Stimulated activated CD8-positive, alpha-beta memory T cell treated with anti-CD3 and anti-CD28 coated beads, Interleukin-4, amount 100 ng/mL, for 24 hours (primary cell): ENCODE measurements around the gene CPNE2.
A peak's percentile ranks its signal among the peaks of the same experiment; 100 is the strongest.
"Not testable (repeated sequence)": the region's sequence is repeated elsewhere in the genome, so short reads cannot be mapped to it uniquely, and the experiment has no call there.

ENCODE experiments used
- DNase-seq: peaks from one replicate; pipeline ENCODE4 v3.0.0-alpha.2; 2020; ENCODE audit warnings: low read depth

The CPNE2 gene

GRCh38 chr16:57091975-57092785, at the start of gene CPNE2:
CPNE2 (plus strand) TSS chr16:57092583; CDS start chr16:57110743, 18,160 bp downstream.
- DNase-seq, result no peak

DNA sequence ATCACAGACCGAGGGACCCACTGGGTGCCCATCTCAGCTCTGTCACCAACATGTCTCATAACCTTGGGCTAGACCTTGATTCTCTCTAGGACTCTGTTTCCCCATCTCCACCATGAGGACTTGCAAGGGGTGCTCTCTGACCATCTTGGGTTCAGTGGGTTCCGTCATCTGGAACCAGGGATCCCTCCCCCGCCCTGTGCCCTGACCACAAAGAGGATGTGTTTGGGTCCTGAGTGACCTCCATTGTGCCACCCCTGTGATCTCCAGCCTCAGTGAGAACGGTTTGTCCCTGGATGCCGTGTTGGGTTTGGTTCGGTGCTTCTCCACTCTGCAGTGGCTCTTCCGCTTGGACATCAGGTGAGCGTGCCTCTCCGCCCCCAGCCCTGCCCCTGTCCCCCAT, 49.1 kb upstream of the CPNE2 start:
- DNase-seq, result no peak

DNA sequence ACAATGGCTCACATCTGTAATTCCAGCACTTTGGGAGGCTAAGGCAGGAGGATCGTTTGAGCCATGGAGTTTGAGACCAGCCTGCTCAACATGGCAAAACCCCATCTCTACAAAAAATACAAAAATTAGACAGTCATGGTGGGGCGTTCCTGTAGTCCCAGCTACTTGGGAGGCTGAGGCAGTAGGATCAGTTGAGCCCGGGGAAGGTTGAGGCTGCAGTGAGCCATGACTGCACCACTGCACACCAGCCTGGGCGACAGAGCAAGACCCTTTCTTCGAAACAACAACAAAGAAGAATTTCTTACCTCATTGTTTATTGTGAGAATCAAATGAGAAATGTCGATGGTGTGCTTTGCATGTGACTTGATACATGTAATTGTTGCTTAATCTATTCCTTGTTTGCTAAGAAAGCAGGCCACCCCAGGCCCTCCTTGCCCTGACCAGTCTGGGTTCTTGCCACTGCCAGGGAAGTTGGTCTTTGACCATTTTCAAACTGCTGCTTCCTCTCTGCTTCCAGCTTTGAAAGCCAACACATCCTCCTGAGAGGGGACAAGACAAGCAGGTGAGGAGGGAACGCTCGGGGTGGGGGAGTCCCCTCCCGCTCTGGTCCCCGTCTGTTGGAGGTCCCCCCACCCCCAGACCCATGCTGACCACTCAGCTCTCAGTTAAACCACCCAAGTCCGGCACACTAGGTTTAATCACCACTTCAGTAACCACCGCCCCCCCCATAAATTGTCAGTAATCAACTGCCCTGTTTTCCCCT, 47.3 kb upstream of the CPNE2 start:
- DNase-seq, result no peak

DNA sequence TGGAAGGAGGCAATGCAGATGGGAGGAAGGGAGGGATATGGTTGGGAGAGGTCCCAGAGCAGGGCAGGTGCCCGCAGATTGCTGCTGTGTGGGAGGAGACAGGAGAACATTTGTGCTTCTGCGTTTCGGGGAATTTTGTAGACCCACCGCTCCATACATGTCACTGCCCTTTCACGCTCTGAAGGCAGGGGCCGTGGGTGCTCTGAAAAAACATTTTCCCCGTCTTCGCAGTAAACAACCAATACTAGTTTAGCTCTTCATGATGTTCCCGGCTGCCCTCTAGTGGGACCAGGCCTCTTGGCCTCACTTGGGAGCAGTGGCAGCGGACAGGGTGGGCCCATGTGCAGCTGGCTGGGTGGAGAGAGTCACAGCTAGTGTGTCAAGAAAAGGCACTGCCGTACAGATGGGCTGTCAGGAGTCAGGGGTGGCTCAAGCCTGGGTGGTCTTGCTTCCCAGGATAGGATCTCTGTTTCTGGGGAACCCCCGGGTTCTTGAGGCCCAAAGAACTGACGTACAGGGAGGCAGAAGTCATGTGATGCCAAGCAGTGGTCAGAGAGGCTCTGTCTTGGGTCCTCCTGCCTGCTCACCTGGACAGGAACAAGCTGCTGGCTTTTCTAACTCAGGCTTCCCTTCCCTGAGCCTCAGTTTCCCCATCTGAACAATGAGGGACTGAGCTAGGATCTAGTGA, 46.5 kb upstream of the CPNE2 start:
- DNase-seq, result peak; percentile 35

DNA sequence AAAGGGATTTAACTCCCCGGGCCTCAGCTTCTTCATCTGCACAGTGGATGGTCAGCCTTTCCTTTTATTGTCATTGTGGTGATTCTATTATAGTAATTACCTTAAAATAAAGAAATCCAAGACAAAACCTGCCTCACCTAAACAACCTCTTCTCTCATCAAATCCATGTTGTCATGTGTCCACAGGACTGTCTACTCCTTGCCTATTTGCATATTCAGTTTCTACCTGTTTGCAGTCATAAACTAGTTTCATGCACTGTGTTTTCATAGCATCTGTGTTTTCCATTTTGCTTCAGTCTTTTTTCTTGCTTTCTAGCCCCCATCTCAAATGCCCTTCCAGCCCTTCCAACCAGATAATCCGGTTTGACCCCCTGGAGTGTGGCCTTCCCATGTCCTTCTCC, 44.3 kb upstream of the CPNE2 start:
- no peak for DNase-seq

DNA sequence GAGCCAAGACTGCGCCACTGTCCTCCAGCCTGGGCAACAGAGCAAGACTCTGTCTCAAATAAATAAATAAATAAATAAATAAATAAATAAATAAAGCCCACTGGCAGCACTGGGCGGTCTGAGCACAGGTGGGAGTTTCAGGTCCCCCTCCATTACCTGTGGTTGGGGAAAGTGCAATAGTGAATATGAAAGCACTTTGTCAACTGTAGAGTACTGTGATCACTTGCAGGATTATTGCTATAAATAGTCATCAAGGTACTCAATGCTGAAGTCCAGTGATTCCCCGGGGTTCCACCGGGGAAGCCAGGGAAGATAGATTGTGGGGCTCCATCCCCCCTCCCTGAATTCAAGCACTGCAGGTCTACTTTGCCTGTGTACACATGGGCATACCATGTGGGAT, 42.7 kb upstream of the CPNE2 start:
- no peak for DNase-seq

DNA sequence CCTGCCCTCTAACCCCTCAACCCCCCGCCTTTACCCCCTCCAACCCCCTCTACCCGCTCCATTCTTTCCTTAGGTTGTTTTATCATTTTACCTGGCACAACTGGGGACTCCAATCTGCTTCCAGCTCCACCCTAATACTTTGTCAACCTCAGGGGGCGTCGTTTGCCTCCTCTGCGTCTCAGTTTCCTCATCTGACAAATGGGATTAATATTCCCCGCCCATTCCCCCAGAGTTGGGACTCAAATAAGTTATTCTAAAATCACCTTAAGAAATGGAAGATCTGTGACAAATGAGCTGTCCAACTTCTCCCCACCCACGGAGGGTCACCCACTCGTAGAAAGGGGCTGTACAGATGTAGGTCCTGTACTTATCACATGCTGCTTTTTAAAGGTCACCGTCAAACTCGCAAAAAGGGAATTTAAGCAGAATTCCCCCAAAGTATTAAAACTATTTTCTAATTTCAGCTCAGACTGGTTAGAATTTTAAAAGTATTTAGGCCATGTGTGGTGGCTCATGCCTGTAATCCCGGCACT, 40.6 kb upstream of the CPNE2 start:
- DNase-seq, result no peak

GRCh38 chr16:57053206-57053605, 39.2 kb upstream of the CPNE2 start:
- no peak for DNase-seq

GRCh38 chr16:57054338-57054737, 38.0 kb upstream of the CPNE2 start:
- DNase-seq, result no peak

DNA sequence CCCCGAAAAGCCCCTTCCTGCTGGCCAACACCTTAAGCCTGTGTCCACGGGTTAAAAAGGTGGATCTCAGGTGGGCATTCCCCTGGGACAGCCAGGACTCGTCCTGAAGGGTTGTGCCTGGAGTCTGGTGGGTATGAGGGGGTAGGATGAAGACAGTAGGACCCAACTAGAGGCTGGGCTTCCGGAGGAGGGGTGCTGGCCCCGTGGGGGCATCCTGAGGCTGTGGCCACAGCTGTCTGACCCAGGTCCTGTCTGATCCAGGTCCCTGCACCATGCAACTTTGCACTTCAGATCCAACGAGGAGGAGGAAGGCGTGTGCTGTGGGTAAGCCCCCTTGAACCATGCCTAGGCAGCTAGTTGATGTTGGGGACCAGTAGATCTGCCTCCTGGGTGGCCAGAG, 37.6 kb upstream of the CPNE2 start:
- no peak for DNase-seq

GRCh38 chr16:57055671-57056070, 36.7 kb upstream of the CPNE2 start:
- DNase-seq, result no peak

DNA sequence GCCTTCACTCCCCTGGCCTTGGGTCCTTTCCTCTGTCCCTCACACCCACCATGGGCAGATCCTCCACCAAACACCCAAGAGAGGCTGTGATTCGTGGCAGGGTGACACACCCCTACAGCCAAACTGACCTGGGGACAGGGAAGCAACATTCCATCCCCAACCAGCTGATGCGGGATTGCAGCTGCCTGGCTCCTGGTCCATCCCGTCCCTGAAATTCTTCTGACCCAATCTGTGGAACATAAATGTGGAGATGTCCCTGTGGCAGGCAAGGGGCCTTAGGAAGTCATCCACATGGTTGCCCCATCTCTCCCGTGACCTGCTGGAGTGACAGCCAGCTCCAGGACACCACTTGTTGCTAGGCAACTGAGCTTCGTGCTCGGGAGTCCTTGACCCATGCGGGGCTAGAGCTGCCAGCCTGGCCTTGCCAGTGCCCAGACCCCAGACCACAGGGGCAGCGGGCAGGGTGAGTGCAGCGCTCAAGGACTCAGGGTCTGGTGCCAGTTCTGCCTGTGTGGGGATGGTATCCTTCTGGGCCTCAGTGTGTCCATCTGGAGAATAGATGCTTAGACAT, 34.0 kb upstream of the CPNE2 start:
- no peak for DNase-seq

- no peak for DNase-seq
Observed at GRCh38 chr16:57060323-57061083, 31.9 kb upstream of the CPNE2 start.

DNA sequence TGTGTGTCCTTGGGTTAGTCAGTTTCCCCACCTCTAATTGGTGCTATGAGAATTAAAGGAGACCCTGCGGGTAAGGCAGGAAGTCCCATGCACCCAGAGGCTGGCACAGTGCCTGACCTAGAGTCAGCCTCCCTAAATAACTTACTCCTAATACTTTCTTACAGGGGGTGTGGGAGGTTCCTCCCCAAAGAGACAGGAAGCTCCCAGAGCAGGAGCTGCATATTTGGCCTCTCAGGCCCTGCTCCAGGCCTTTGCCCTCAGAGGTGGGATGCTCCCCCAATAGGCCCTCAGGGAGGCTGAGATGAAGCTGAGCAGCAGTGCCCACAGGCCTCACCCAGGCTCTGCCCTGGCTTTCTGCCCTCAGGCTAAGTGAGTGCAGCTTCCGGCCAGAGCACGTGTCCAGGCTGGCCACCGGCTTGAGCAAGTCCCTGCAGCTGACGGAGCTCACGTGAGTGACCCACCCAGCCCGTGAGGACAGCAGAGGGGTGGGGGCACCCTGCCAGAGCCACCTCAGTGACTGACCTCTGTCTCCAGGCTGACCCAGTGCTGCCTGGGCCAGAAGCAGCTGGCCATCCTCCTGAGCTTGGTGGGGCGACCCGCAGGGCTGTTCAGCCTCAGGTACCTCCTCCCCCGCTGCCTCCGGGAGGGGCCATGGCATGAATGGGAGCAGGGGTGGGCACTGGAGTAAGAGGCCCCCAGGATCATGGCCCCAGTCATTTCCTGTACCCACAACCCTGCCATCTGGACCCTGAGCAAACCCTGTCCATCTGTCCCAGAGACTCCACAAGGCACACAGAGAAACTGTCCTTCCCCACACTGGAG, 31.1 kb upstream of the CPNE2 start:
- no peak for DNase-seq

GRCh38 chr16:57062329-57062728, 30.1 kb upstream of the CPNE2 start:
- DNase-seq, result no peak

- not testable (repeated sequence) for DNase-seq
Observed at GRCh38 chr16:57063189-57063588, 29.2 kb upstream of the CPNE2 start.

DNA sequence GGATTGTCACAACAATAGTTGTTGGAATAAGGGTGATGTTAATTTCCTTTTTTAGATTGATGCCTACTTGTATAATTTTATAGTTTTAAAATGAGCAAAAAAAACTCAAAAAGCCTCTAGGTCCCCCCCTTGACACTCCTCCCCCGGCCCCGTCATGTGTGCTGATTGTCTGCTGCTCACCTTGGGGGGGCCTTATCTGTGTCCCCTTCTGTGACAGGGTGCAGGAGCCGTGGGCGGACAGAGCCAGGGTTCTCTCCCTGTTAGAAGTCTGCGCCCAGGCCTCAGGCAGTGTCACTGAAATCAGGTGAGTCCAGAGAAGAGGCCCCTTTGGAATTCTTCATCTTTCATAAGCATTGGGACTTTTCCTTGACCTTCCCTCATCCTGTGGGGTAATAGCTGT, 27.4 kb upstream of the CPNE2 start:
- DNase-seq, result no peak

DNA sequence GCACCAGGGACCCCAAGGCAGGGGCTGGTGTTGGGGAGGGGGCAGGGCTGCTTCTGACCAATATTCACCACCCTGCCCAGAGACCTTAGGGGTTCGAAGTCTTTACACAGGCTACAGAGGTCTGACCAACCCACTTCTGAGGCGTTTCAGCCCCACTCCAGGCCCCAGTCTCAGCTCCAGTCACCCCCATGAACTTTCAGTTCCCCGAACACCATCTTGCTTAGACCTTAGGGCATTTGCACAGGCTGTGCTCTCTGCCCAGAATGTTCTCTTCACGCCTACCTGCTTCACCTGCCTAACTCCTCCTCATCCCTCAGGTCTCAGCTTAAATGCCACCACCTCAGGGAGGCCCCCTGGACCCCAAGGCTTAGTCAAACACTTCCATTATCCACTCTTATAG, 25.8 kb upstream of the CPNE2 start:
- no peak for DNase-seq

- DNase-seq, result no peak
Observed at GRCh38 chr16:57067347-57067746, 25.0 kb upstream of the CPNE2 start.

- no peak for DNase-seq
Observed at GRCh38 chr16:57069053-57069452, 23.3 kb upstream of the CPNE2 start.
